NCI-H2227 treated with DMSO at 0.1 percent for 48 hours (cell line): ENCODE results near the gene E4F1.
"Not testable (repeated sequence)": the region's sequence is repeated elsewhere in the genome, so short reads cannot be mapped to it uniquely, and the experiment has no call there.

Source experiments
- DNase-seq: peaks from one replicate; lab custom pipeline; 2025; lab: John Stamatoyannopoulos, UW

The E4F1 gene

GRCh38 chr16:2231016-2231931 lies 7.9 kb downstream of the E4F1 start:
- peak; percentile 24 for DNase-seq

DNA sequence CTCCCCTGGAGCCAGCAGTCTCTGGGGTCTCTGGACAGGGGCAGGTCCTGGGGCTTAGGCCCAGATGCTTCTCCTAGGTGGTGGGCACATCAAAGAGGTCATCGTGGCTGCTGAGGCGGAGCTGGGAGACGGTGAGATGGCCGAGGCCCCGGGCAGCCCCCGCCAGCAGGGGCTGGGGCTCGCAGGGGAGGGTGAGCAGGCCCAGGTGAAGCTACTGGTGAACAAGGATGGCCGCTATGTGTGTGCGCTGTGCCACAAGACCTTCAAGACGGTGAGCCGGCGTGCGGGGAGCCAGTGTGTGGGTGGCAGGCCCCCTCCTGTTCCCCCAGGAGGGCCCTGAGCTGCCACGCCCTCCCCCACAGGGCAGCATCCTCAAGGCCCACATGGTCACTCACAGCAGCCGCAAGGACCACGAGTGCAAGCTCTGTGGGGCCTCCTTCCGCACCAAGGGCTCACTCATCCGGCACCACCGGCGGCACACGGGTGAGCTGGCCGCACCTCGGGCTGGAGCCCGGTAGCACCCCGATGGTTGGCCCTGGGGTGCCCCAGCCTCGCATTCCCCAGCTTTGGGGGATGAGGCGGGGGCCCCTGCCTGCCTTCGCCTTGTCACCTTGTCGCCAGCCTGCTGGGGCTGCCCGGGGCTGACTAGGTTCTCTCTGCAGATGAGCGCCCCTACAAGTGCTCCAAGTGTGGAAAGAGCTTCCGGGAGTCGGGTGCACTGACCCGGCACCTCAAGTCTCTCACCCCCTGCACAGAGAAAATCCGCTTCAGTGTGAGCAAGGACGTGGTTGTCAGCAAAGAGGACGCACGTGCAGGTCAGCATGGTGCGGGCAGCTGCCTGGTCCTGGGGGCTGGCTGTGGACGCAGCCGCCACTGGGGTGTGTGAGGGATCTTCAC lies 9.0 kb downstream of the E4F1 start:
- no peak for DNase-seq

- no peak for DNase-seq
Observed at GRCh38 chr16:2233046-2233775, 9.8 kb downstream of the E4F1 start.

DNA sequence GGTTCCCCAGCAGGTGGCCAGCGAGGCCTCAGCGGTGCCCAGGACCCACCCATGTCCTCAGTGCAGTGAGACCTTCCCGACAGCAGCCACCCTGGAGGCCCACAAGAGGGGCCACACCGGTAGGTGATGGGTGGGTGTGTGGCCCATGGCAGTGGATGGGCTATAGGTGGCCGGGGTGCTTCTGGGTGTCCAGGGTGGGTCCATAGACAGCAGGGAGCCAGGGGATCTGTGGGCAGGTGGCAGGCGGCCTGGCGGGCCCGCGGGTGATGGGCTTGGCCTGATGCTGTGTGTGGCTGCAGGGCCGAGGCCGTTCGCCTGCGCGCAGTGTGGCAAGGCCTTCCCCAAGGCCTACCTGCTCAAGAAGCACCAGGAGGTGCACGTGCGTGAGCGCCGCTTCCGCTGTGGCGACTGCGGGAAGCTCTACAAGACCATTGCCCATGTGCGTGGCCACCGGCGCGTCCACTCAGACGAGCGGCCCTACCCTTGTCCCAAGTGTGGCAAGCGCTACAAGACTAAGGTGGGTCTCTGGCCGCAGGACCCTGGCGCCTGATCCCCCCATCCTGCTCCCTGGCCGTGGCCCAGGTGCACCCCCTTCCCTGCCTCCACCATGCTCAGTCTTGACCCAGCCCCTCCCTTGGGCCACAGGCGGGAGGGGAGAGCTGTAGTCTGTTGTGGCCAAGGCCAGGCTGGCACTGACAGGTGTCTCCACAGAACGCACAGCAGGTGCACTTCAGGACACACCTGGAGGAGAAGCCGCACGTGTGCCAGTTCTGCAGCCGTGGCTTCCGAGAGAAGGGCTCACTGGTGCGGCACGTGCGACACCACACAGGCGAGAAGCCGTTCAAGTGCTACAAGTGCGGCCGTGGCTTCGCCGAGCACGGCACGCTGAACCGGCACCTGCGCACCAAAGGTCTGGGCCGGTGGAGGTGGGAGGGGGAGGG lies 10.8 kb downstream of the E4F1 start:
- DNase-seq: no peak

- DNase-seq: no peak
Observed at GRCh38 chr16:2234813-2235170, 11.4 kb downstream of the E4F1 start.

DNA sequence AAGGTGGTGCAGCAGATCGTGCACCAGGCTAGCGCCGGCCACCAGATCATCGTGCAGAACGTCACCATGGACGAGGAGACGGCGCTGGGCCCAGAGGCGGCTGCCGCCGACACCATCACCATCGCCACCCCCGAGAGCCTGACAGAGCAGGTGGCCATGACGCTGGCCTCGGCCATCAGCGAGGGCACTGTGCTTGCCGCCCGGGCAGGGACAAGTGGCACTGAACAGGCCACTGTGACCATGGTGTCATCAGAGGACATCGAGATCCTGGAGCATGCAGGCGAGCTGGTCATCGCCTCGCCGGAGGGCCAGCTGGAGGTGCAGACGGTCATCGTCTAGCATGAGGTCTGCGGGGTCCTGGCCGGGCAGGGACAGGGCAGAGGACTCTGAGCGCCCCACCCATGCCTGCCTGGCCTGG lies 11.9 kb downstream of the E4F1 start:
- no peak for DNase-seq

DNA sequence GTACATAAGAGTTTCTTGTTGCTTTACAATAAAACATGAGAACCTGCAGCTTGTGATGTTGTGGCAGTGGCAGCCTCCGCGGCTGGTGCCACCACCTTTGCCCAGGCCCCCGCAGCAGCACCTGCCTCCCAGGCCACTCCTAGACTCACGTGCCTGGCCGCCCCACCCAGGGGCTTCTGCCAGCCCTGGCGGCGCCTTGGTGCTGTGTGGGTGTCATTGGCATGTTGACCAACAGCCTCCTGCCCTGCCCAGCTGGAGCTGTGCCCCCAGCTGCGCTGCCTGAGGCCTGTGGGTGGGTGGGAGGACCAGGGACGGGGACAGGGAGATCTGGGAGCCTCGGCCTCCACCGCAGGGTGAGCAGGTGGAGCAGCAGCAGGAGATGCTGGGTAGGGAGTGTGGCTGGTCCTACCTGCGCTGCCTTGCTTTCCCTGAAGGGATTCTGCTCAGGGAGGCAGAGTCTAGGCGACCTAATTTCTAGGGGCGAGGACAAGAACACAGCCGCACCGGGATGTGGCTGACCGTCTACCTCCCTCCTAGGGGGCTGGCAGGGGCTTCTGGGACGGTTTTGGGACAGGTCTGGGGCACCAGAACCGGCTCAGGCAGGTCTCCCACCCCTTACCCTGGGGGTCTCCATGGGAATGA lies 12.4 kb downstream of the E4F1 start:
- DNase-seq: no peak

- peak; percentile 31 for DNase-seq
Observed at GRCh38 chr16:2236337-2237101, 13.1 kb downstream of the E4F1 start, which contains the start of gene DNASE1L2. Gene DNASE1L2, plus strand, starts transcription at chr16:2236444. Its CDS starts 373 bp downstream, at chr16:2236817.

- no peak for DNase-seq
Observed at GRCh38 chr16:2237102-2237482, 13.7 kb downstream of the E4F1 start.

DNA sequence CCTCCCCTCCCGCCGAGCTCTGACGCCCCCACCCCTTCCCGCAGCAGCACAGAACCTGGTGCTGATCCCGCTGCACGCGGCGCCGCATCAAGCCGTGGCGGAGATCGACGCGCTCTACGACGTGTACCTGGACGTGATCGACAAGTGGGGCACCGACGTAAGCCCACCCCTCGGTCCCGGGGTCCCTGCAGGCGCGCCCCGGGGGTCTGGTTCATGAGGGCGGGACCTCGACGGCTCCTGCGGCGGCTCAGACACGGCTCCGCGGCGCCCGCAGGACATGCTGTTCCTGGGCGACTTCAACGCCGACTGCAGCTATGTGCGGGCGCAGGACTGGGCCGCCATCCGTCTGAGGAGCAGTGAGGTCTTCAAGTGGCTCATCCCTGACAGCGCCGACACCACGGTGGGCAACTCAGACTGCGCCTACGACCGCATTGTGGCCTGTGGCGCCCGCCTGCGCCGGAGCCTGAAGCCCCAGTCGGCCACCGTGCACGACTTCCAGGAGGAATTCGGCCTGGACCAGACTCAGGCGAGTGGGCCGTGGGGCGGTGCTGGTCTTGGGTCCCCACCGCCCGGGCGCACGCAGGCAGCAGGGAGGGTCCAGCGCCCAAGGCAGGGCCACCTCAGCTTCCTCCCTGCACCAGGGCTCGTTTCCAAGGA lies 14.2 kb downstream of the E4F1 start:
- DNase-seq: no peak

DNA sequence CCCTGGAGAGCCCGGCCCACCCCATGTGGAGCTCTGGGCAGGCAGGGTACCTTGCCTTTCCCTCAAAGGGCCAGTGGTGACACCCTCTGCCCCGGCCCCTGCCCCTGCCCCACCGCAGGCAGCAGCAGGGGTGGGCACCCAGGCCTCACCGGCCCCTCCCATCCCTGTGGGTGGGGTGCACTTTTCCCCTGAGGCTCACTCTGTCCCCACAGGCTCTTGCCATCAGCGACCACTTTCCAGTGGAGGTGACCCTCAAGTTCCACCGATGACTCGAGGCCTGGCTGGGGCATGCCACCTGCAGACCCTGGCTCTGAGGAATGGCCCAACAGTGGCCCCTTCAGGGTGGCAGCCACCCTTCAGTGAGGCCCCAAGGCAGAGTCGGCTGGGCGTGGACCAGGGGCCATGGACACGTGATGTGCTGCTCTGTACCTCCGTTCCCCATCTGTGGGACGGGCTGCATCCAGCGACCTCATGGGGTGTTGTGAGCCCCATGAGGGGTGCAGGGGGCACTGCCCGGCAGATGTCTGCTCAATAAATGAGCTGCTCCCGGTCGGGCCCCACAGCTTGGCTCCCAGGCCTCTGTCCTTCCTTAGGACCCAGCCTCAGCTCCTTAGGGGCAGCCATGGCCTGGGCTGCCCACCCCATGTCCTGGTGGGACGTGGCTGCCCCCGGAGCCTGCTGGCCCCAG lies 14.9 kb downstream of the E4F1 start:
- no peak for DNase-seq

- peak; percentile 5 for DNase-seq
Observed at GRCh38 chr16:2238838-2239675, 15.7 kb downstream of the E4F1 start.

GRCh38 chr16:2240331-2240730 lies 16.9 kb downstream of the E4F1 start:
- DNase-seq: not testable (repeated sequence)

GRCh38 chr16:2242598-2242997 lies 19.2 kb downstream of the E4F1 start:
- no peak for DNase-seq

DNA sequence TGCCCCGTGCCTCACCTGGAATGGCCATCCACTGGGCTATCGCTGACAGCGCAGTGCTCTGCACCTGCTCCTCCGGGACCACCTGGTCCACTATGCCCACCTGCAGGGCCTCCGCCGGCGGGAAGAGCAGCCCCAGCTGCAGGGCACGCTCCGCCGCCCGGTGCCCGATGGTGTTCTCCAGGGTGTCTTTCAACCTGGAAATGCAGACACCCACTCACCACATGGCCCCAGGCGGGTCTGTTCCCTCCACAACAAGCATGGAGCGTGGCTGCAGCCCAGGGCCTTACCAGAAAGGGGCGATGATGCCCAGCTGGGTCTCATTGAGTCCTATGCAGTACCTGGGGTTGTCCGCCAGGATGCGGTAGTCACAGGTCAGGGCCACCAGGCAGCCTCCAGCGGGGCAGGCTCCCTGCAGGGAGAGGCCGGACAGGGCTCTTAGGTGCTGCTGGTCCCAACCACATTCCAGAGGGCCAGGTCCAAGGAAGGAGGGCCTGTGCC lies 19.7 kb downstream of the E4F1 start:
- DNase-seq: no peak

DNA sequence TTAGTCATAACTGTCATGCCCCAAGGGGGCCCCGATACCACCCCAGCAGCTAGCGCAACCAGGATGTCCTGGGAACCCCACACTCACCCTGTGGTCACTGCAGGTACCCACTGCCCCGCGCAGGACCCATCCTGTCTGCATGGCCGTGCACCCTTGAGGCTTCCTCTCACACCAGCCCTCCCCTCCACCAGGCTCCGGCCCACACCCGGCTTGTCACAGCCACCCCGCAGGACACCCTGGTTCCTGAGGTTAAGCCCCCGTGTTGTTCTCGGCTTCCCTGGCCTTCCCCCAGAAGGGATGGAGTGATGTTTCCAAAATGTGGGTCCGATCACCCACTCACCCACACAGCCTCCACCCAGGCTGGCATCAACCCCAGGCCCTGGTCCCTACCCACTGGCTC lies 20.4 kb downstream of the E4F1 start:
- no peak for DNase-seq

DNA sequence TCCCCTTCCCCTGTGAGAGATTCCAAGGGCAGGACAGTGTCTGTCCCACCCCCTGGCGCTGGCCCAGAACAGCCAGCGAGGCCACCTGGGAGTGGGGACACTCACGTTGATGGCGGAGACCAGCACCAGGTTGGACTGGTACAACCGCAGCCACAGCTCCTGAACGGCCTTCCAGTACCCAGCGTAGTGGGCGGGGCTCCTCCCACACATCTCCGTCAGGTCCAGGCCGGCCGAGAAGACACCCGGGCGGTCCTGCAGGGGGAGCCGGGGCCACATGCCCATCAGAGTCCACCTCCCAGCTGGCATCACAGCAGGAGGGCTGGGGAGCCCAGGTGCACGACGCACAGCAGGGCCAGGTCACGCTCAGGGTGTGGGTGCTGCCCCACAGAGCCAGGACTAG lies 20.9 kb downstream of the E4F1 start:
- DNase-seq: no peak
